Measurements from ENCODE around the gene MACO1. TPM values are rescaled to one million over a fixed set of nuclear protein-coding genes. Genes with fewer than 3 reads are reported as not detected.

MACO1 gene
- polyA plus RNA-seq, 1 donor (not counting 4 experiments of a cell fraction or from before 2014, with no cell fraction given): 8.1 TPM

- dilution Hi-C loops (cut with MboI; ENCODE audit: extremely low pct_ligation_motif_present, low sequenced_read_pairs): no loop called here
Observed at GRCh38 chr1:25473653-25474225, 43.0 kb downstream of the MACO1 start.

GRCh38 chr1:25474439-25475047 lies 43.8 kb downstream of the MACO1 start:
- no peaks in the 10 kb centered on the region for H3K9me3 ChIP-seq (ENCODE audit: control insufficient read depth, low read depth, low read length)
- no peak overlapping the region for H2AFZ ChIP-seq (ENCODE audit: control insufficient read depth, low read length)
- H3K27ac ChIP-seq (ENCODE audit: control insufficient read depth, insufficient read depth, low read length): no peak overlapping the region
- FAIRE-seq: no peak
- H3K4me1 ChIP-seq (ENCODE audit: control insufficient read depth, extremely low read depth, insufficient read depth, low read length): peaks cover 35% of the 10 kb centered on the region
- no peaks in the 10 kb centered on the region for H4K20me1 ChIP-seq (ENCODE audit: control insufficient read depth, extremely low read depth, insufficient read depth, low read length)
- H3K27me3 ChIP-seq (ENCODE audit: control insufficient read depth, extremely low read depth, insufficient read depth, low read length): no peaks in the 10 kb centered on the region
- H3K4me2 ChIP-seq (ENCODE audit: control insufficient read depth, extremely low read depth, insufficient read depth, low read depth, low read length): no peak overlapping the region
- H3K9me1 ChIP-seq (ENCODE audit: control insufficient read depth, extremely low read depth, insufficient read depth, low read length): no peaks in the 10 kb centered on the region
- H3K4me3 ChIP-seq (ENCODE audit: control insufficient read depth in 2 of 3, extremely low read depth in 1 of 3, insufficient read depth in 2 of 3, low read depth in 1 of 3, low read length in 3 of 3): no peak overlapping the region
- DNase-seq (ENCODE audit: low read depth, low spot score): no peak
- TF ChIP-seq CTCF (optimal IDR thresholded peaks at IDR 0.05 in 1 of 3, IDR thresholded peaks at IDR 0.05 in 1 of 3, conservative IDR thresholded peaks at IDR 0.05 in 1 of 3; ENCODE audit: extremely low read depth in 1 of 3, insufficient read depth in 2 of 3, low read length in 3 of 3) (no peak), EZH2 (IDR thresholded peaks at IDR 0.05; ENCODE audit: low read length) (no peak)
- H3K9ac ChIP-seq (ENCODE audit: control insufficient read depth, extremely low read depth, insufficient read depth, low read length): no peak overlapping the region
- dilution Hi-C loops (cut with MboI; ENCODE audit: extremely low pct_ligation_motif_present, low sequenced_read_pairs): no loop called here
- H3K36me3 ChIP-seq (ENCODE audit: control insufficient read depth in 2 of 2, extremely low read depth in 1 of 2, insufficient read depth in 2 of 2, low read length in 2 of 2): peaks cover 0 to 4% of the 10 kb centered on the region in 2 experiments
- H3K79me2 ChIP-seq (ENCODE audit: control insufficient read depth, insufficient read depth, low read length): no peaks in the 10 kb centered on the region

More at GRCh38 chr1:25473653-25474225, 43.0 kb downstream of the MACO1 start:
- DNase-seq (ENCODE audit: low read depth, low spot score) (no peak), FAIRE-seq (no peak)
- Histone ChIP-seq H3K27me3 (ENCODE audit: control insufficient read depth, extremely low read depth, insufficient read depth, low read length) (no peaks in the 10 kb centered on the region), H3K36me3 (ENCODE audit: control insufficient read depth in 2 of 2, extremely low read depth in 1 of 2, insufficient read depth in 2 of 2, low read length in 2 of 2) (peaks cover 0 to 4% of the 10 kb centered on the region in 2 experiments), H3K4me2 (ENCODE audit: control insufficient read depth, extremely low read depth, insufficient read depth, low read depth, low read length) (no peak overlapping the region), H3K4me3 (ENCODE audit: control insufficient read depth in 2 of 3, extremely low read depth in 1 of 3, insufficient read depth in 2 of 3, low read depth in 1 of 3, low read length in 3 of 3) (no peak overlapping the region), H3K9me3 (ENCODE audit: control insufficient read depth, low read depth, low read length) (no peaks in the 10 kb centered on the region), H3K27ac (ENCODE audit: control insufficient read depth, insufficient read depth, low read length) (no peak overlapping the region), H2AFZ (ENCODE audit: control insufficient read depth, low read length) (no peak overlapping the region), H3K79me2 (ENCODE audit: control insufficient read depth, insufficient read depth, low read length) (no peaks in the 10 kb centered on the region), H4K20me1 (ENCODE audit: control insufficient read depth, extremely low read depth, insufficient read depth, low read length) (no peaks in the 10 kb centered on the region), H3K9me1 (ENCODE audit: control insufficient read depth, extremely low read depth, insufficient read depth, low read length) (no peaks in the 10 kb centered on the region), H3K9ac (ENCODE audit: control insufficient read depth, extremely low read depth, insufficient read depth, low read length) (no peak overlapping the region), H3K4me1 (ENCODE audit: control insufficient read depth, extremely low read depth, insufficient read depth, low read length) (peaks cover 36% of the 10 kb centered on the region)
- TF ChIP-seq EZH2 (IDR thresholded peaks at IDR 0.05; ENCODE audit: low read length): no peak
- TF ChIP-seq CTCF (optimal IDR thresholded peaks at IDR 0.05 in 1 of 3, IDR thresholded peaks at IDR 0.05 in 1 of 3, conservative IDR thresholded peaks at IDR 0.05 in 1 of 3; ENCODE audit: extremely low read depth in 1 of 3, insufficient read depth in 2 of 3, low read length in 3 of 3): no peak
